Measurements from ENCODE around the gene KRT1. TPM values are rescaled to one million over a fixed set of nuclear protein-coding genes. Genes with fewer than 3 reads are reported as not detected.

KRT1 gene
- total and polyA plus RNA-seq, 10 of the 15 experiments (the other 5 are each of a cell fraction or from before 2014, with no cell fraction given), result not detected

DNA sequence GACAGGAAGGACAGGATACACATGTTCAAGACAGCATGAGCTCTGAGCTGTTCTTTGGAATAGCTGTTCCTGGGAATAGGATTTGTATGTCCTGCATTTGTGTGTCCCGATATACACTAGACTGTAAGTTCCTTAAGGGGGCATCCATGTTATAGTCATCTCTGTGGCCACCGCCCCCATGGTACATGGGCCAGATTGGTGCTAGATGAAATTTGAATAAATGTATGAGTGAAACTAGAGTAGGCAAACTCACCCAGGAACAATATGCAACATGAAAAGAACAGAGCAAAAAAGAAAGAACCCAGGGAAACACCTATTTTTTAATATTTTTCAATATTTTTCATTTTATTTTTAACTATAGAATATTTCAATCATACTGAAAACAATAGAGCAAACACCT is 48.2 kb upstream of the KRT1 start (continued):
- TF ChIP-seq, protein P1, sequence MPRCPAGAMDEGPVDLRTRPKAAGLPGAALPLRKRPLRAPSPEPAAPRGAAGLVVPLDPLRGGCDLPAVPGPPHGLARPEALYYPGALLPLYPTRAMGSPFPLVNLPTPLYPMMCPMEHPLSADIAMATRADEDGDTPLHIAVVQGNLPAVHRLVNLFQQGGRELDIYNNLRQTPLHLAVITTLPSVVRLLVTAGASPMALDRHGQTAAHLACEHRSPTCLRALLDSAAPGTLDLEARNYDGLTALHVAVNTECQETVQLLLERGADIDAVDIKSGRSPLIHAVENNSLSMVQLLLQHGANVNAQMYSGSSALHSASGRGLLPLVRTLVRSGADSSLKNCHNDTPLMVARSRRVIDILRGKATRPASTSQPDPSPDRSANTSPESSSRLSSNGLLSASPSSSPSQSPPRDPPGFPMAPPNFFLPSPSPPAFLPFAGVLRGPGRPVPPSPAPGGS (IDR thresholded peaks at IDR 0.05; ENCODE audit: borderline replicate concordance, insufficient read depth, low read depth, low read length, poor library complexity, severe bottlenecking), result no peak
- no peak for TF ChIP-seq WRNIP1 (IDR thresholded peaks at IDR 0.05; ENCODE audit: borderline replicate concordance, low read depth, low read length)
- TF ChIP-seq, protein P2, sequence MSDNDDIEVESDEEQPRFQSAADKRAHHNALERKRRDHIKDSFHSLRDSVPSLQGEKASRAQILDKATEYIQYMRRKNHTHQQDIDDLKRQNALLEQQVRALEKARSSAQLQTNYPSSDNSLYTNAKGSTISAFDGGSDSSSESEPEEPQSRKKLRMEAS (IDR thresholded peaks at IDR 0.05; ENCODE audit: low read depth, low read length), result no peak
- TF ChIP-seq CBX5 (IDR thresholded peaks at IDR 0.05; ENCODE audit: low read depth), result no peak
- no peak for TF ChIP-seq HDGF (IDR thresholded peaks at IDR 0.05)
- TF ChIP-seq, protein P3, sequence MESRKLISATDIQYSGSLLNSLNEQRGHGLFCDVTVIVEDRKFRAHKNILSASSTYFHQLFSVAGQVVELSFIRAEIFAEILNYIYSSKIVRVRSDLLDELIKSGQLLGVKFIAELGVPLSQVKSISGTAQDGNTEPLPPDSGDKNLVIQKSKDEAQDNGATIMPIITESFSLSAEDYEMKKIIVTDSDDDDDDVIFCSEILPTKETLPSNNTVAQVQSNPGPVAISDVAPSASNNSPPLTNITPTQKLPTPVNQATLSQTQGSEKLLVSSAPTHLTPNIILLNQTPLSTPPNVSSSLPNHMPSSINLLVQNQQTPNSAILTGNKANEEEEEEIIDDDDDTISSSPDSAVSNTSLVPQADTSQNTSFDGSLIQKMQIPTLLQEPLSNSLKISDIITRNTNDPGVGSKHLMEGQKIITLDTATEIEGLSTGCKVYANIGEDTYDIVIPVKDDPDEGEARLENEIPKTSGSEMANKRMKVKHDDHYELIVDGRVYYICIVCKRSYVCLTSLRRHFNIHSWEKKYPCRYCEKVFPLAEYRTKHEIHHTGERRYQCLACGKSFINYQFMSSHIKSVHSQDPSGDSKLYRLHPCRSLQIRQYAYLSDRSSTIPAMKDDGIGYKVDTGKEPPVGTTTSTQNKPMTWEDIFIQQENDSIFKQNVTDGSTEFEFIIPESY (IDR thresholded peaks at IDR 0.05), result no peak

DNA sequence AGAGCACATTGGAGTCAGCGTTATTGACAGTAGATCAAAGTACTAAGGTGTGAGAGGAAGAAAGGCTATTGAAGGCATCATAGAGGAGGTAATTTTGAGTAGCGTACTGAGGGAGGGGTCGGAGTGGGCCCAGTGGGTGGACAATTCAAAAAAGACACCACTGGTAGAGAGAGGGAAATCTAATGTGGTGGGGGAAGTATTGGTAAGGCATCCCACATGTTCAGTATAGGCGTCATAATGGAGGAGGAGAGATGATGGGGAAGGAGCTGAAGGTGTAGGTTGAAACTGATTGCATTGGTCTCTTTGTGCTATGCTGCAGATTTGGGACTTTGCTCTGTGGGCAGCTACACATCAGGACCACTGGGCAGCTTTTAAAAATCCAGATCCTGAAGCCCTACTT is 46.8 kb upstream of the KRT1 start:
- WGBS (ENCODE audit: insufficient coverage, insufficient replicate concordance, low lambda C conversion rate, missing lambda C conversion rate), result 20% methylated on average over 4 of the region's 4 CpGs
- Histone ChIP-seq H3K4me3 (no peak overlapping the region), H3K36me3 (ENCODE audit: control insufficient read depth in 2 of 2, insufficient read depth in 2 of 2, low read length in 1 of 2) (no peaks in the 10 kb centered on the region), H4K20me1 (ENCODE audit: control insufficient read depth, insufficient read depth) (no peaks in the 10 kb centered on the region), H3K27ac (ENCODE audit: control insufficient read depth, insufficient read depth) (no peak overlapping the region), H3K4me2 (ENCODE audit: control insufficient read depth, insufficient read depth) (no peak overlapping the region), H3K9me3 (replicated peaks; ENCODE audit: control insufficient read depth, insufficient read depth, low read length) (no peaks in the 10 kb centered on the region), H3K9ac (ENCODE audit: control insufficient read depth, insufficient read depth, low read length) (no peak overlapping the region), H2AFZ (ENCODE audit: control insufficient read depth, low read depth, low read length) (no peak overlapping the region), H3K79me2 (ENCODE audit: control insufficient read depth, insufficient read depth, low read length) (no peaks in the 10 kb centered on the region), H3K4me1 (ENCODE audit: control insufficient read depth, insufficient read depth, low read length) (no peaks in the 10 kb centered on the region), H3K27me3 (replicated peaks in 1 of 2; ENCODE audit: control insufficient read depth in 2 of 2, insufficient read depth in 2 of 2, low read length in 1 of 2) (peaks cover 2 to 3% of the 10 kb centered on the region in 2 experiments; a peak in 1 of 4 replicates)
- ChIA-PET POLR2A (no interaction called here), RAD21 (ENCODE audit: unreplicated experiment) (no interaction called here), SMC1A (ENCODE audit: uncharacterized antibody, unreplicated experiment) (no interaction called here), CTCF (no interaction called here)
- ATAC-seq (no peak), DNase-seq (ENCODE audit: low read depth, low spot score) (no peak), FAIRE-seq (no peak)
- intact Hi-C loops (cut with micrococcal nuclease; ENCODE audit: unreplicated experiment), result no loop called here
- no TSS peak for BruUV-seq (replicated peaks)
- TF ChIP-seq BCL11A (IDR thresholded peaks at IDR 0.05; ENCODE audit: low read depth, low read length), result no peak
- TF ChIP-seq, protein P4, sequence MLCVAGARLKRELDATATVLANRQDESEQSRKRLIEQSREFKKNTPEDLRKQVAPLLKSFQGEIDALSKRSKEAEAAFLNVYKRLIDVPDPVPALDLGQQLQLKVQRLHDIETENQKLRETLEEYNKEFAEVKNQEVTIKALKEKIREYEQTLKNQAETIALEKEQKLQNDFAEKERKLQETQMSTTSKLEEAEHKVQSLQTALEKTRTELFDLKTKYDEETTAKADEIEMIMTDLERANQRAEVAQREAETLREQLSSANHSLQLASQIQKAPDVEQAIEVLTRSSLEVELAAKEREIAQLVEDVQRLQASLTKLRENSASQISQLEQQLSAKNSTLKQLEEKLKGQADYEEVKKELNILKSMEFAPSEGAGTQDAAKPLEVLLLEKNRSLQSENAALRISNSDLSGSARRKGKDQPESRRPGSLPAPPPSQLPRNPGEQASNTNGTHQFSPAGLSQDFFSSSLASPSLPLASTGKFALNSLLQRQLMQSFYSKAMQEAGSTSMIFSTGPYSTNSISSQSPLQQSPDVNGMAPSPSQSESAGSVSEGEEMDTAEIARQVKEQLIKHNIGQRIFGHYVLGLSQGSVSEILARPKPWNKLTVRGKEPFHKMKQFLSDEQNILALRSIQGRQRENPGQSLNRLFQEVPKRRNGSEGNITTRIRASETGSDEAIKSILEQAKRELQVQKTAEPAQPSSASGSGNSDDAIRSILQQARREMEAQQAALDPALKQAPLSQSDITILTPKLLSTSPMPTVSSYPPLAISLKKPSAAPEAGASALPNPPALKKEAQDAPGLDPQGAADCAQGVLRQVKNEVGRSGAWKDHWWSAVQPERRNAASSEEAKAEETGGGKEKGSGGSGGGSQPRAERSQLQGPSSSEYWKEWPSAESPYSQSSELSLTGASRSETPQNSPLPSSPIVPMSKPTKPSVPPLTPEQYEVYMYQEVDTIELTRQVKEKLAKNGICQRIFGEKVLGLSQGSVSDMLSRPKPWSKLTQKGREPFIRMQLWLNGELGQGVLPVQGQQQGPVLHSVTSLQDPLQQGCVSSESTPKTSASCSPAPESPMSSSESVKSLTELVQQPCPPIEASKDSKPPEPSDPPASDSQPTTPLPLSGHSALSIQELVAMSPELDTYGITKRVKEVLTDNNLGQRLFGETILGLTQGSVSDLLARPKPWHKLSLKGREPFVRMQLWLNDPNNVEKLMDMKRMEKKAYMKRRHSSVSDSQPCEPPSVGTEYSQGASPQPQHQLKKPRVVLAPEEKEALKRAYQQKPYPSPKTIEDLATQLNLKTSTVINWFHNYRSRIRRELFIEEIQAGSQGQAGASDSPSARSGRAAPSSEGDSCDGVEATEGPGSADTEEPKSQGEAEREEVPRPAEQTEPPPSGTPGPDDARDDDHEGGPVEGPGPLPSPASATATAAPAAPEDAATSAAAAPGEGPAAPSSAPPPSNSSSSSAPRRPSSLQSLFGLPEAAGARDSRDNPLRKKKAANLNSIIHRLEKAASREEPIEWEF (IDR thresholded peaks at IDR 0.05; ENCODE audit: insufficient replicate concordance, low read depth, low read length), result no peak
- TF ChIP-seq CHD1 (IDR thresholded peaks at IDR 0.05; ENCODE audit: low read depth, low read length), result no peak
- in situ Hi-C loops (cut with MboI), result no loop called here

Measured in GM12878 (cell line).